Left ventricle myocardium inferior (tissue), 1 donor: Measurements from ENCODE around the gene BICDL1. TPM values are rescaled to one million over a fixed set of nuclear protein-coding genes. Genes with fewer than 3 reads are reported as not detected.

ENCODE experiments used
- DNase-seq: peaks from one replicate; pipeline ENCODE4 v3.0.0-alpha.2; 2020
- H3K27ac ChIP-seq: fragments of 200-600 bp; replicated peaks from 2 replicates; pipeline ENCODE4 v1.8.0; 2021
- H3K27me3 ChIP-seq: fragments of 200-600 bp; 2 replicates; pipeline ENCODE4 v1.8.0; 2021; ENCODE audit warnings: low read depth
- H3K36me3 ChIP-seq: fragments of 200-600 bp; 2 replicates; pipeline ENCODE4 v1.8.0; 2021
- H3K4me1 ChIP-seq: fragments of 200-600 bp; 2 replicates; pipeline ENCODE4 v1.8.0; 2021
- H3K4me3 ChIP-seq: fragments of 200-600 bp; 2 replicates; pipeline ENCODE4 v1.8.0; 2021; ENCODE audit warnings: mild to moderate bottlenecking, moderate library complexity
- H3K9me3 ChIP-seq: fragments of 200-600 bp; replicated peaks from 2 replicates; pipeline ENCODE4 v1.8.0; 2021
- CTCF ChIP-seq: fragments of 200-600 bp; IDR thresholded peaks from 2 replicates; pipeline ENCODE4 v1.8.0; 2021; ENCODE audit warnings: antibody characterized with exemption, mild to moderate bottlenecking, borderline replicate concordance
- intact Hi-C: fragments of 100-400 bp; cut with micrococcal nuclease; formaldehyde crosslinking; loops from one replicate; pipeline ENCODE4 v1.11.0; 2022
- total RNA-seq: library from RNA; stranded (reverse); fragmentation: NEBNext Ultra II Directional; extraction: Animal tissue kit (Norgen Biotek cat#: 25700); gene quantifications from one replicate; pipeline ENCODE4 v1.2.1, GENCODE V29; 2021
- donor health status: DM: no; HTN: yes; CAD: no; lungs with severe emphysema.

The BICDL1 gene
- total RNA-seq, 1 donor from 2014 or later = 0.08 TPM

- H3K9me3 ChIP-seq = no peaks in the 10 kb centered on the region
- peaks cover 26% of the 10 kb centered on the region for H3K4me1 ChIP-seq
- TF ChIP-seq CTCF = no peak
- no peak overlapping the region for H3K27ac ChIP-seq
- H3K27me3 ChIP-seq = no peaks in the 10 kb centered on the region
- H3K4me3 ChIP-seq = no peak overlapping the region
- intact Hi-C loops = no loop called here
- H3K36me3 ChIP-seq = peaks cover 15% of the 10 kb centered on the region
- DNase-seq = no peak
Observed at GRCh38 chr12:120089796-120090195, 100.8 kb downstream of the BICDL1 start.

GRCh38 chr12:120090206-120090605, 101.2 kb downstream of the BICDL1 start:
- no peaks in the 10 kb centered on the region for H3K9me3 ChIP-seq
- no peak for DNase-seq
- no peak for TF ChIP-seq CTCF
- no peaks in the 10 kb centered on the region for H3K27me3 ChIP-seq
- no peak overlapping the region for H3K4me3 ChIP-seq
- H3K36me3 ChIP-seq = peaks cover 15% of the 10 kb centered on the region
- no peak overlapping the region for H3K27ac ChIP-seq
- peaks cover 26% of the 10 kb centered on the region for H3K4me1 ChIP-seq
- intact Hi-C loops = no loop called here

GRCh38 chr12:120090626-120091295, 101.7 kb downstream of the BICDL1 start:
- TF ChIP-seq CTCF = no peak
- no peak for DNase-seq
- H3K27ac ChIP-seq = no peak overlapping the region

GRCh38 chr12:120091371-120092090, 102.5 kb downstream of the BICDL1 start:
- no peaks in the 10 kb centered on the region for H3K9me3 ChIP-seq
- H3K27me3 ChIP-seq = no peaks in the 10 kb centered on the region
- H3K36me3 ChIP-seq = peaks cover 24% of the 10 kb centered on the region
- H3K27ac ChIP-seq = no peak overlapping the region
- DNase-seq = no peak
- intact Hi-C loops = no loop called here
- no peak overlapping the region for H3K4me3 ChIP-seq
- TF ChIP-seq CTCF = no peak
- H3K4me1 ChIP-seq = peaks cover 32% of the 10 kb centered on the region

More at GRCh38 chr12:120090626-120091295, 101.7 kb downstream of the BICDL1 start:
- H3K27me3 ChIP-seq = no peaks in the 10 kb centered on the region
- H3K4me1 ChIP-seq = peaks cover 28% of the 10 kb centered on the region
- intact Hi-C loops = no loop called here
- H3K9me3 ChIP-seq = no peaks in the 10 kb centered on the region
- no peak overlapping the region for H3K4me3 ChIP-seq
- H3K36me3 ChIP-seq = peaks cover 16% of the 10 kb centered on the region

- H3K4me3 ChIP-seq = no peak overlapping the region
- TF ChIP-seq CTCF = no peak
- peaks cover 35% of the 10 kb centered on the region for H3K36me3 ChIP-seq
- intact Hi-C loops = no loop called here
- H3K27me3 ChIP-seq = no peaks in the 10 kb centered on the region
- no peak overlapping the region for H3K27ac ChIP-seq
- H3K4me1 ChIP-seq = peaks cover 28% of the 10 kb centered on the region
- DNase-seq = no peak
- no peaks in the 10 kb centered on the region for H3K9me3 ChIP-seq
Observed at GRCh38 chr12:120092551-120093335, 103.7 kb downstream of the BICDL1 start.
